Iris pigment epithelial cell (primary cell): ENCODE data around the gene GADD45A.
"Not testable (repeated sequence)": the region's sequence is repeated elsewhere in the genome, so short reads cannot be mapped to it uniquely, and the experiment has no call there.

Experiments used
- DNase-seq: peaks from one replicate; pipeline ENCODE4 v3.0.0-alpha.2; 2011; ENCODE audit warnings: low read depth

Gene GADD45A

GRCh38 chr1:67721650-67722291 lies 36.8 kb downstream of the GADD45A start:
- DNase-seq, result no peak

GRCh38 chr1:67722292-67722944 lies 37.4 kb downstream of the GADD45A start:
- DNase-seq, result peak; percentile 54

DNA sequence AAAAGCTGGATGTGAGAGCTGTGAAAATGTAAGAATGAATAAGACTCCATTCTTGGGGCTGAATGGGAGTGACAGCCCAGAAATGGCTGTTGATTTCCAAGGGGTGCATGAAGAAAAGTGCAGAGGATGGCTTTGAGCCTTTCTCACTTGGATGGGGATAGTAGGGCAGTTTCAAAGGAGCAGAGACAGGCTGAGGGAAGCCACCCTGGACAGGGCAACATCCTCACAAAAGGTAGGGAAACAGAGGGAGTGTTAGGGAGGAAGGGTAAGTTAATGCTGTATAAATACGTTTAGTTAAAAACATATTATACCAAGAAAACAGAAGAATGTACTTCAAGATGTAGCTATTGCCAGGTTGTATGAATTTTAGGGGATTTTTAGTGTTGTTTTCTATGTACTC lies 38.1 kb downstream of the GADD45A start:
- DNase-seq, result no peak

DNA sequence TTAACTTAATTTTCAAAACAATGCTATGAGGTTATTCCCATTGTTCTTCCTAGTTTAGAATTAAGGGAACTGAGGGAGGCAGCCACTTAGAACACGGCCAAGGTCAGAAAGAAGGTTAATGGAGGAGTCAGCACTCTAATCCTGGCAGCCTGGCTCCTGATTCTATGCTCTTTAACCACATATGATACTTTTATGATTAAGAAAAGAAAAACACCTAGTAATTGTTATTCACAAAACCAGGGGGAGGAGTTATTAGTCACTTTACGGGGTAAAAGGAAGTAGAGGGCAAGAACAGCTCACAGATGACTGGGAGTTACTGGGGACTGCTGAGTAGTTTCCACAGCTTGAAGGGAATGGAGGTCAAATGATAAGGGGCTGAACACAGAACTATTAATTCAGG lies 38.6 kb downstream of the GADD45A start:
- peak; percentile 79 for DNase-seq

DNA sequence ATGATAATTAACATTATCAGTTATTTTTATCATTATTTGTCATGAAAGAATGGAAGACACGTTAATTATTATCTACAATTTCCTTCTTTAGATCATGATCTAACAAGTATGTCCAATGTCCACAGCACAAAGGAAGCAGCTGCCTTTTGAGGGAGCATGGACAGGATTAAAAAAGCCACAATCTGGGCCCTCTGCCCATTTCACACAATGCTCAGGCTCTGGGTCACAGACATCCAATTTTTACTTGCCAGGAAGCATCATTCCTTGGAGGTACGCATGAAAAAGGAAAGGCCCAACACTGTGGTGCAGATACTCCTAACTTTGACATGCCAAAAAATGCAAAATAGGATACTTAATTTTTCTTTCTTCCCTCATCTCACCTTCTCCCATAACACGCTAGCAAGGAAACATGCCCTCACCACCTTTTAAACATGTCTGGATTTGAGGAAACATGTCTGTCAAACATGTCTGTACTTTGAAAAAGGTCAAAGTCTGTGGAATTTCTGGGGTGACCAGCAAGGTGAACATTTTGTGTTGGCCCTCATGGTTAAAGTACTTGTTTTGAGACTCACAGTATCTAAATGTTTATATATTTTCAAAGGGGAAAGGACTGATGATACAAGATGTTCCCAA lies 40.0 kb downstream of the GADD45A start:
- DNase-seq, result peak; percentile 91

DNA sequence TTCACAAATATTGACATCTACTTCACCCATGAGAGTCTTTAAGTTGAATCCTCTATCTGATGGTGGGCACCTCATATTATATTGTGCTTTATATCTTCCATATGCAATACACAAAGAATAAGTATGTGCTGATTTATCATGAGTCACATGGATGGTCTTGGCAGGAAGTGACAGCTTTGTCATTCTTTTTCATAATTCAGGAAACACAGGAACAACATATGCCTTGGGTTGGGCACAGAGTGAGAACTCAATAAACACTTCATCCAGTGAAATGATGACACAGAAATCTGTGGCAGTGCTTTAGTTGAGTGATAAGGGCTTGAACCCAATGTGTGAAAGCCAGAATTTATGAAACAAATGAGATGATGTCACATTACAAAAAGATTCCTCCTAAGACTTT lies 41.2 kb downstream of the GADD45A start:
- DNase-seq, result peak; percentile 43

DNA sequence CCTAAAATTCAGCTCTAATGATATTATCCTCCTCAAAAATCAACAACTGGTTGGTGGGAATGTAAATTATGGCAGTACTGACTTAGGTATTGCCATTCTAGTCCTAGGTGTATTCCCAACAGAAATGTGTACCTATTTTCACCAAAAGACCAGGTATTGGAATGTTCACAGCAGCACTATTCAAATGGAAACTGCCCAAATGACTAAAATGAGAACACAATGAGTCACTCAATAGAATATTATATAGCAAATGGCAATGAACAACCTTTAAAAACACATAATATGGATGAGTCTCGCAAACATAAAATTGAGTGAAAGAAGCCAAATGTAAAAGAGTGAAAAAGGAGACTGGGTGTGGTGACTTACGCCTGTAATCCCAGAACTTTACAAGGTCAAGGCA lies 44.9 kb downstream of the GADD45A start:
- no peak for DNase-seq

- DNase-seq, result not testable (repeated sequence)
Measured at GRCh38 chr1:67730312-67730711, 45.3 kb downstream of the GADD45A start.

- DNase-seq, result no peak
Measured at GRCh38 chr1:67731322-67731721, 46.3 kb downstream of the GADD45A start.

DNA sequence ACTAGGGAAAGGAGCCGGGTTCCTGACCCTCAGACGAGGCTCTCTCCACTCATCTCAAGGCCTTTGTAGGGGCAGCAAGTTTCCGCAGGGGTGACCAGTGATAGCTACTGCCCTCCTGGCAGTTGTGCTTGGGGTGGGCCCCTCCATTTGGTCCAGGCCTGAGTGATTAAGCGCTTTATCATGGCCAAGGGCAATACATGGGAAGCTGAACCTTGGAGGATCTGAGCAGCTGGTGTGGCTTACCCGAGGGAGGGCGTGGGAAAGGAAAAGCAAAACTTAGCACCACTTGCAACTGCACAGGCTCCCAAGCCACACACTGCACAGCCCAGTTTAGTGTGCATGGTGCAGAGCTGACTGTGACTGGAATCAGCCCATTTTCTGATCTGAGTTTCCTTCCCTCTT lies 47.8 kb downstream of the GADD45A start:
- DNase-seq, result peak; percentile 87

DNA sequence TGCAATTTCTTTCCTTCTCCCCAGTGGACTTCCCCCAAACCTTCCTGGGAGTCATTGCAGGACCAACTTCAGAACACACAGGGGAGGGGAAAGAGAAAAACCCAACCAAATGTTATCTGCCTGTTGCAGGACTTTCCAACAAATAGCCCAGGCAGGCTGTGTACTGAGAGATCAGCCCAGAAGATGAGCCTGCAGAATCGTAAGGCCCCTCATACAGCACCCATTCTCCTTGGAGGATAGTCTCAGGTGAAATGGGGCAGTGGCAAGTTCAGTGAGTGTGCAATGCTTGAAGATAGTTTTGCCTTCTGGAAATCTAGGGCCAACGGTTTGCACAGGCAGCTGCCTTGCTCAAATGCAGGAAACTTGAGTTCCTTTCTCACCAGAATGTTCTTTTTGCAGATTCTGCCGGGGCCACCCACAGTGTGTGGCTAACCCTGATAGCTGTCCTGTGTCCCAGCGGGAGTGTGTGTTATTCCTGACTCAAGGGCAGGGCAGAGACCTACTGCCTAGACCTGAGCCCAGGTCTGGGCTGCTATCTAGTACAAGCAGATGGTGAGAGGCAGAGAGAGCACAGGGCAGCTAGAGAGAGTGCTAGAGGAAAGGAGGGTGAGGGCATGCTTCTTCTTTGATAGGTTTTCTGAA lies 48.8 kb downstream of the GADD45A start:
- no peak for DNase-seq

GRCh38 chr1:67734323-67734690 lies 49.3 kb downstream of the GADD45A start:
- no peak for DNase-seq

- DNase-seq, result no peak
Measured at GRCh38 chr1:67735206-67735605, 50.2 kb downstream of the GADD45A start.

- peak; percentile 94 for DNase-seq
Measured at GRCh38 chr1:67735806-67736627, 51.0 kb downstream of the GADD45A start.

- DNase-seq, result no peak
Measured at GRCh38 chr1:67736750-67737149, 51.7 kb downstream of the GADD45A start.

GRCh38 chr1:67737875-67738274 lies 52.9 kb downstream of the GADD45A start:
- DNase-seq, result no peak
